Duodenal mucosa (tissue), 2 donors: Measurements from ENCODE around the gene OSBPL9.

Experiments used
- H3K27ac ChIP-seq: one replicate; pipeline ENCODE4 v1.7.0; 2013; ENCODE audit warnings: low read depth, low read length
- H3K27me3 ChIP-seq, 2 donors: one replicate each; pipeline ENCODE4 v1.7.0; 2013; ENCODE audit warnings: low read length in 2 of 2, control low read depth in 1 of 2; ENCODE audit not compliant: insufficient read depth in 2 of 2, control insufficient read depth in 1 of 2
- H3K36me3 ChIP-seq, 2 donors: one replicate each; pipeline ENCODE4 v1.7.0; 2013; ENCODE audit warnings: low read length in 2 of 2, control low read depth in 1 of 2; ENCODE audit not compliant: insufficient read depth in 2 of 2, control insufficient read depth in 1 of 2
- H3K4me1 ChIP-seq, 2 donors: one replicate each; pipeline ENCODE4 v1.7.0; 2013; ENCODE audit warnings: low read length in 2 of 2, control low read depth in 1 of 2; ENCODE audit not compliant: insufficient read depth in 2 of 2, control insufficient read depth in 1 of 2
- H3K4me3 ChIP-seq, 2 donors: one replicate each; pipeline ENCODE4 v1.7.0; 2013; ENCODE audit warnings: low read length in 2 of 2, low read depth in 1 of 2
- H3K9ac ChIP-seq, 2 donors: one replicate each; pipeline ENCODE4 v1.7.0; 2013; ENCODE audit warnings: low read length in 2 of 2, low read depth in 1 of 2
- H3K9me3 ChIP-seq, 2 donors: one replicate each; pipeline ENCODE4 v1.7.0; 2013; ENCODE audit warnings: low read length in 2 of 2, control low read depth in 1 of 2; ENCODE audit not compliant: control insufficient read depth in 1 of 2

OSBPL9 gene

GRCh38 chr1:51576923-51577322, 40.0 kb upstream of the OSBPL9 start:
- no peaks in the 10 kb centered on the region for H3K36me3 ChIP-seq
- no peak overlapping the region for H3K27ac ChIP-seq
- H3K9ac ChIP-seq: no peak overlapping the region
- no peaks in the 10 kb centered on the region for H3K9me3 ChIP-seq
- H3K27me3 ChIP-seq: no peaks in the 10 kb centered on the region
- H3K4me3 ChIP-seq: no peak overlapping the region
- H3K4me1 ChIP-seq: no peaks in the 10 kb centered on the region

GRCh38 chr1:51578383-51579109, 38.3 kb upstream of the OSBPL9 start:
- Histone ChIP-seq H3K9ac (no peak overlapping the region), H3K27ac (no peak overlapping the region), H3K27me3 (no peaks in the 10 kb centered on the region), H3K36me3 (no peaks in the 10 kb centered on the region), H3K9me3 (no peaks in the 10 kb centered on the region), H3K4me3 (no peak overlapping the region), H3K4me1 (no peaks in the 10 kb centered on the region)

- H3K9me3 ChIP-seq: no peaks in the 10 kb centered on the region
- H3K36me3 ChIP-seq: no peaks in the 10 kb centered on the region
- H3K9ac ChIP-seq: no peak overlapping the region
- H3K4me3 ChIP-seq: no peak overlapping the region
- no peak overlapping the region for H3K27ac ChIP-seq
- no peaks in the 10 kb centered on the region for H3K27me3 ChIP-seq
- H3K4me1 ChIP-seq: no peaks in the 10 kb centered on the region
Observed at GRCh38 chr1:51581238-51581637, 35.7 kb upstream of the OSBPL9 start.

GRCh38 chr1:51583532-51583931, 33.4 kb upstream of the OSBPL9 start:
- no peak overlapping the region for H3K9ac ChIP-seq
- no peaks in the 10 kb centered on the region for H3K27me3 ChIP-seq
- H3K4me1 ChIP-seq: no peaks in the 10 kb centered on the region
- H3K36me3 ChIP-seq: no peaks in the 10 kb centered on the region
- no peak overlapping the region for H3K4me3 ChIP-seq
- no peaks in the 10 kb centered on the region for H3K9me3 ChIP-seq
- no peak overlapping the region for H3K27ac ChIP-seq

- Histone ChIP-seq H3K36me3 (no peaks in the 10 kb centered on the region), H3K27me3 (no peaks in the 10 kb centered on the region), H3K27ac (no peak overlapping the region), H3K9me3 (no peaks in the 10 kb centered on the region), H3K4me1 (no peaks in the 10 kb centered on the region), H3K4me3 (no peak overlapping the region), H3K9ac (no peak overlapping the region)
Observed at GRCh38 chr1:51584021-51584420, 32.9 kb upstream of the OSBPL9 start.

- H3K9ac ChIP-seq: no peak overlapping the region
- no peaks in the 10 kb centered on the region for H3K4me1 ChIP-seq
- no peak overlapping the region for H3K4me3 ChIP-seq
- H3K36me3 ChIP-seq: peaks cover 0 to 2% of the 10 kb centered on the region in 2 donors
- H3K27me3 ChIP-seq: no peaks in the 10 kb centered on the region
- no peaks in the 10 kb centered on the region for H3K9me3 ChIP-seq
- H3K27ac ChIP-seq: no peak overlapping the region
Observed at GRCh38 chr1:51592711-51593110, 24.2 kb upstream of the OSBPL9 start.

- Histone ChIP-seq H3K9ac (no peak overlapping the region), H3K9me3 (no peaks in the 10 kb centered on the region), H3K27ac (no peak overlapping the region), H3K4me3 (no peak overlapping the region), H3K4me1 (no peaks in the 10 kb centered on the region), H3K36me3 (peaks cover 0 to 2% of the 10 kb centered on the region in 2 donors), H3K27me3 (no peaks in the 10 kb centered on the region)
Observed at GRCh38 chr1:51594716-51595115, 22.2 kb upstream of the OSBPL9 start.

GRCh38 chr1:51600529-51600928, 16.4 kb upstream of the OSBPL9 start:
- no peak overlapping the region for H3K4me3 ChIP-seq
- H3K27ac ChIP-seq: no peak overlapping the region
- no peak overlapping the region for H3K9ac ChIP-seq
- H3K27me3 ChIP-seq: no peaks in the 10 kb centered on the region
- no peaks in the 10 kb centered on the region for H3K36me3 ChIP-seq
- H3K9me3 ChIP-seq: no peaks in the 10 kb centered on the region
- no peaks in the 10 kb centered on the region for H3K4me1 ChIP-seq

- H3K4me1 ChIP-seq: no peaks in the 10 kb centered on the region
- no peak overlapping the region for H3K27ac ChIP-seq
- no peaks in the 10 kb centered on the region for H3K27me3 ChIP-seq
- H3K9me3 ChIP-seq: no peaks in the 10 kb centered on the region
- H3K36me3 ChIP-seq: no peaks in the 10 kb centered on the region
- no peak overlapping the region for H3K9ac ChIP-seq
- H3K4me3 ChIP-seq: no peak overlapping the region
Observed at GRCh38 chr1:51600965-51601364, 15.9 kb upstream of the OSBPL9 start.

- H3K27me3 ChIP-seq: no peaks in the 10 kb centered on the region
- no peaks in the 10 kb centered on the region for H3K9me3 ChIP-seq
- H3K4me3 ChIP-seq: no peak overlapping the region
- no peak overlapping the region for H3K27ac ChIP-seq
- no peaks in the 10 kb centered on the region for H3K36me3 ChIP-seq
- H3K9ac ChIP-seq: no peak overlapping the region
- H3K4me1 ChIP-seq: no peaks in the 10 kb centered on the region
Observed at GRCh38 chr1:51605961-51606723, 10.8 kb upstream of the OSBPL9 start.
